WERI-Rb-1 (cell line): Measurements from ENCODE around the gene INTS11.

ENCODE experiments used
- DNase-seq: peaks from one replicate; pipeline ENCODE4 v3.0.0-alpha.2; 2020
- H3K27ac ChIP-seq: fragments of 250-450 bp; sonication (Bioruptor Pico); 2 replicates; pipeline ENCODE4 v1.5.1; 2020; ENCODE audit warnings: mild to moderate bottlenecking, moderate library complexity
- H3K27me3 ChIP-seq: fragments of 250-450 bp; sonication (Bioruptor Pico); 2 replicates; pipeline ENCODE4 v1.5.1; 2021; ENCODE audit warnings: mild to moderate bottlenecking, low read depth, moderate library complexity; ENCODE audit not compliant: insufficient read depth, severe bottlenecking
- H3K36me3 ChIP-seq: fragments of 250-450 bp; sonication (Bioruptor Pico); 2 replicates; pipeline ENCODE4 v1.5.1; 2020; ENCODE audit warnings: mild to moderate bottlenecking, moderate library complexity
- H3K4me3 ChIP-seq: 2 replicates; pipeline ENCODE4 v1.5.1; 2011; ENCODE audit warnings: low read depth, mild to moderate bottlenecking, control low read depth, low read length
- H3K9me3 ChIP-seq: fragments of 250-450 bp; sonication (Bioruptor Pico); 2 replicates; pipeline ENCODE4 v1.5.1; 2021; ENCODE audit warnings: mild to moderate bottlenecking, moderate library complexity; ENCODE audit not compliant: severe bottlenecking
- CTCF ChIP-seq: IDR thresholded peaks from 2 replicates; pipeline ENCODE4 v1.5.1; 2011; ENCODE audit warnings: low read depth, mild to moderate bottlenecking, control low read depth, inconsistent platforms, low read length

Gene INTS11

GRCh38 chr1:1273512-1274298, 50.8 kb downstream of the INTS11 start, which contains the start of gene UBE2J2:
TSS of gene UBE2J2 (minus strand) at chr1:1273854. CDS start at chr1:1267992, 5,862 bp downstream.
- Histone ChIP-seq H3K36me3 (peaks cover 25% of the 10 kb centered on the region), H3K9me3 (no peaks in the 10 kb centered on the region), H3K27me3 (no peaks in the 10 kb centered on the region), H3K27ac (peak within 1 kb of the TSS; percentile 97), H3K4me3 (peak within 1 kb of the TSS; percentile 77)
- peak; percentile 93 for DNase-seq
- TF ChIP-seq CTCF, result no peak

DNA sequence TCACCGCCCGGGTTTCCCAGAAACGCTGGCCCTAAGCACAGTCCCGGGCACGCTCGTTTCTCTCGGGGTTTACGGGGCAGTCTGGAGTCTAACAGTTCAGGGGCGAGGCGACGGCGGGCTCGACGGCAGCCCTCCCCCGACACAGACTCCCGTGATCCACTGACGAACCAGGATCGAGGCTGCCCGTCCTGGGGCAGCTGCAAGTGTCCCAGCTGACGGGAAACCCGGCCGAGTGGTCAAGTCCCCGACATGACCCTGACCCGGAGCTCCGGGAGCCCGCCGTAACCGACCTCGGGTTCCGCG, 51.3 kb downstream of the INTS11 start:
- Histone ChIP-seq H3K27me3 (no peaks in the 10 kb centered on the region), H3K27ac (peak overlapping the region; percentile 97), H3K9me3 (no peaks in the 10 kb centered on the region), H3K4me3 (peak overlapping the region; percentile 77), H3K36me3 (peaks cover 31% of the 10 kb centered on the region)
- no peak for DNase-seq
- TF ChIP-seq CTCF, result no peak

GRCh38 chr1:1272341-1273208, 51.9 kb downstream of the INTS11 start:
- H3K27me3 ChIP-seq, result no peaks in the 10 kb centered on the region
- peaks cover 37% of the 10 kb centered on the region for H3K36me3 ChIP-seq
- TF ChIP-seq CTCF, result no peak
- DNase-seq, result no peak
- H3K27ac ChIP-seq, result peak overlapping the region; percentile 97
- H3K9me3 ChIP-seq, result no peaks in the 10 kb centered on the region
- H3K4me3 ChIP-seq, result peak overlapping the region; percentile 77

DNA sequence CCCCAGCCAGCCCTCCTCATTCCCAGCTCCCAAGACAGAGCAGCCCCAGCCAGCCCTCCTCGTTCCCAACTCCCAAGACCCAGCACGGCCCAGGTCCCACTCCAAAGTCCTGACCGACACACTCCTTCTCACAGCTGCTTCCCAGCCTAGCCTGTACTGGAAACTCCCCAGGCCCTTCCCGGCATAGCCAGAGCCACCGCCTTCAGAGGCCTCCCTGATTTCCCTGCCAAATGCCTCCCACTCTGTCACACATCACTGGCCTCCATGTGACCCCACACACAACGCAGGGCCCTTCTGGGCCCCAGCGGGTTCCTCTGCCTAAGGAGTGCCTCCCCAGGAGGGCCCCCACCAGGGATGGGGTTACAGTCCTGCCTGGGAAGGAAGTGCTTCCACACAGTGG, 53.6 kb downstream of the INTS11 start:
- Histone ChIP-seq H3K4me3 (no peak overlapping the region), H3K36me3 (peaks cover 52% of the 10 kb centered on the region), H3K27me3 (no peaks in the 10 kb centered on the region), H3K27ac (no peak overlapping the region), H3K9me3 (no peaks in the 10 kb centered on the region)
- TF ChIP-seq CTCF, result no peak
- no peak for DNase-seq

DNA sequence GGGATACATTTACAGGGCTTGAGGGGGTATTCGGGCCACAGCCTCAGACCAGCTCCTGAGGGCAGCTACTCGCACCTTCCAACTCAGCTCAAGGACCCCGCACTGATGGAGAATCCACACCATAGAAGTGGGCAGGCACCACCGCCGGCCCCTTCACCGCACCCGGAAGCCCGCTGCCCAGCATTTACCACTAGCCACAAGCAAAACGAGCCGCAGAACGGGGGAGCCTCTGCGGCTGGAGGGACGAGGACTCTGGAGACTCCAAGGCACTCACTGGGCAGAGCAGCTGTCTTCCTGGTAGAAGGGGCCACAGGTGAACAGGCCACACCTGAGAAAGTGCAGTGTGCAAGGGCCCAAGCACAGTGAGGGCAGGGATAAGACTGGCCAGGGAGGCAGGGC, 56.2 kb downstream of the INTS11 start:
- no peak overlapping the region for H3K27ac ChIP-seq

More for the DNA sequence above, 56.2 kb downstream of the INTS11 start:
- TF ChIP-seq CTCF, result no peak
- no peak for DNase-seq
- Histone ChIP-seq H3K27me3 (no peaks in the 10 kb centered on the region), H3K36me3 (peaks cover 75% of the 10 kb centered on the region), H3K9me3 (no peaks in the 10 kb centered on the region), H3K4me3 (no peak overlapping the region)
